ENCODE data around the gene RAVER2.
A peak's percentile ranks its signal among the peaks of the same experiment; 100 is the strongest.
"Not testable (repeated sequence)": the region's sequence is repeated elsewhere in the genome, so short reads cannot be mapped to it uniquely, and the experiment has no call there.

The RAVER2 gene

GRCh38 chr1:64748222-64748621, 3.3 kb downstream of the RAVER2 start:
- DNase-seq, result no peak

- DNase-seq, result no peak
Observed at GRCh38 chr1:64748706-64749105, 3.8 kb downstream of the RAVER2 start.

GRCh38 chr1:64750092-64750491, 5.2 kb downstream of the RAVER2 start:
- no peak for DNase-seq

GRCh38 chr1:64750875-64751274, 6.0 kb downstream of the RAVER2 start:
- DNase-seq, result no peak

GRCh38 chr1:64754173-64754572, 9.3 kb downstream of the RAVER2 start:
- no peak for DNase-seq

GRCh38 chr1:64755361-64755760, 10.5 kb downstream of the RAVER2 start:
- DNase-seq, result no peak

- no peak for DNase-seq
Observed at GRCh38 chr1:64756770-64757169, 11.9 kb downstream of the RAVER2 start.

- no peak for DNase-seq
Observed at GRCh38 chr1:64757213-64757612, 12.3 kb downstream of the RAVER2 start.

- no peak for DNase-seq
Observed at GRCh38 chr1:64758233-64758632, 13.4 kb downstream of the RAVER2 start.

GRCh38 chr1:64759968-64760367, 15.1 kb downstream of the RAVER2 start:
- peak; percentile 7 for DNase-seq

GRCh38 chr1:64765012-64765411, 20.1 kb downstream of the RAVER2 start:
- DNase-seq, result no peak

GRCh38 chr1:64765826-64766225, 21.0 kb downstream of the RAVER2 start:
- no peak for DNase-seq

- no peak for DNase-seq
Observed at GRCh38 chr1:64766429-64766828, 21.6 kb downstream of the RAVER2 start.

GRCh38 chr1:64769482-64769881, 24.6 kb downstream of the RAVER2 start:
- DNase-seq, result no peak

GRCh38 chr1:64769971-64770370, 25.1 kb downstream of the RAVER2 start:
- no peak for DNase-seq

GRCh38 chr1:64773306-64773705, 28.4 kb downstream of the RAVER2 start:
- DNase-seq, result not testable (repeated sequence)

GRCh38 chr1:64775113-64775512, 30.2 kb downstream of the RAVER2 start:
- DNase-seq, result no peak

GRCh38 chr1:64782044-64782443, 37.2 kb downstream of the RAVER2 start:
- not testable (repeated sequence) for DNase-seq

GRCh38 chr1:64782848-64783247, 38.0 kb downstream of the RAVER2 start:
- not testable (repeated sequence) for DNase-seq

GRCh38 chr1:64790832-64791487, 46.1 kb downstream of the RAVER2 start:
- DNase-seq, result no peak

- DNase-seq, result no peak
Observed at GRCh38 chr1:64798872-64799271, 54.0 kb downstream of the RAVER2 start.

- no peak for DNase-seq
Observed at GRCh38 chr1:64801851-64802523, 57.1 kb downstream of the RAVER2 start.

- no peak for DNase-seq
Observed at GRCh38 chr1:64809309-64809708, 64.4 kb downstream of the RAVER2 start.

GRCh38 chr1:64810001-64810400, 65.1 kb downstream of the RAVER2 start:
- no peak for DNase-seq

GRCh38 chr1:64811131-64811530, 66.3 kb downstream of the RAVER2 start:
- DNase-seq, result no peak

Data from NCI-H2171 treated with DMSO at 0.1 percent for 48 hours (cell line).